ENCODE data around the gene RAB3B.

GRCh38 chr1:51988254-51988653, 2.2 kb downstream of the RAB3B start:
- TF ChIP-seq POLR2A (IDR thresholded peaks at IDR 0.05; ENCODE audit: low read length) (no peak), GATA1 (IDR thresholded peaks at IDR 0.05; ENCODE audit: low read depth, low read length) (no peak)

All from erythroblast (primary cell).